Kidney tubule cell (primary cell): Measurements from ENCODE around the gene PRSS38.
"Not testable (repeated sequence)": the region's sequence is repeated elsewhere in the genome, so short reads cannot be mapped to it uniquely, and the experiment has no call there.

Source experiments
- DNase-seq: peaks from one replicate; pipeline ENCODE4 v3.0.0-alpha.2; 2018; ENCODE audit warnings: low spot score

The PRSS38 gene

GRCh38 chr1:227844320-227845146 is 29.1 kb downstream of the PRSS38 start:
- no peak for DNase-seq

DNA sequence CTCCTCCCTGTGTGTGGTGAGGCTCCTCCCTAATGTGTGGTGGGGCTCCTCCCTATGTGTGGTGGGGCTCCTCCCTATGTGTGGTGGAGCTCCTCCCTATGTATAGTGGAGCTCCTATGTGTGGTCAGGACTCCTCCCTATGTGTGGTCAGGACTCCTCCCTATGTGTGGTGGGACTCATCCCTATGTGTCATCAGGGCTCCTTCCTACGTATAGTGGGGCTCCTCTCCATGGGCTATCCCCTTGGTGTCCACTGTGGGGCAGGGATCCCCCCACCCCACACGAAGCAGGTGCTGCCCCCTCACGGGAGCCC is 29.6 kb downstream of the PRSS38 start:
- no peak for DNase-seq

DNA sequence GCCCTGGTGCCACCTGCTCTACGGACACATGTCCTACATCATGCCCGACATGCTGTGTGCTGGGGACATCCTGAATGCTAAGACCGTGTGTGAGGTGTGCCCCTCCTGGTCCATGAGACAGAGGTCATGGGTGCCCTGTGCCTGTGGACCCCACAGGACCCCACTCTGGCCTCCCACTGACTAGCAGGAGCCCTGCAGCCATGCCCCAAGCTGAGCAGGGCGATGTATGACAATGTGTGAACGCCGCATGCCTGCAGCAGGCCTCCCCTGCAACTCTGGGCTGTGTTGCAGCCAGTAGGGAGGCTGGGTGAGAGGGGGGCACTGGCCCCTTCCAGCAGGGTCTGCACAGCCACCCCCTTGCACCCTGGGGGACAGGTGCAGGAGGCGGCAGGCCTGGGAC is 30.0 kb downstream of the PRSS38 start:
- no peak for DNase-seq

DNA sequence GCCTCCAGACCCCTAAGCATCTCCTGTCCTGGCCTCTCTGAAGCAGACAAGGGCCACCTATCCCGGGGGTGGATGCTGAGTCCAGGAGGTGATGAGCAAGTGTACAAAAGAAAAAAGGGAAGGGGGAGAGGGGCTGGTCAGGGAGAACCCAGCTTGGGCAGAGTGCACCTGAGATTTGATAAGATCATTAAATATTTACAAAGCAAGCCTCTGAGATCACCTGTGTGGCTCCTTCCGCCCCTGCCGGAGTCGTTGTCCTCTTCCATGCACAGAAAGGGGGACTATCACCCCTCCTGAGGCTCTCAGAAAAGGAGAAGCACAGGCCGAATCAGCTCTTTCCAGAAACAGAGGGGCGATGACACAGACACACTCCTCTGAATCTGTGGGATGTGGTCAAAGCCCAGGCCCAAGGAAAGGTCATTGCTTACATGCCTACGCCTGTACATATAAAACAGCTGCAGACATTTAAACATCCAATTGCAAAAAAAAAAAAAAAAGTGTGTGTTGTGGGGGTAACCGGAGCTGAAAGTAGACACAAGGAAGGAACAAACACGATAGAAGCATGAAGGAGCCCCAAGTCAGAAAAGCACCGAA is 30.9 kb downstream of the PRSS38 start:
- no peak for DNase-seq

DNA sequence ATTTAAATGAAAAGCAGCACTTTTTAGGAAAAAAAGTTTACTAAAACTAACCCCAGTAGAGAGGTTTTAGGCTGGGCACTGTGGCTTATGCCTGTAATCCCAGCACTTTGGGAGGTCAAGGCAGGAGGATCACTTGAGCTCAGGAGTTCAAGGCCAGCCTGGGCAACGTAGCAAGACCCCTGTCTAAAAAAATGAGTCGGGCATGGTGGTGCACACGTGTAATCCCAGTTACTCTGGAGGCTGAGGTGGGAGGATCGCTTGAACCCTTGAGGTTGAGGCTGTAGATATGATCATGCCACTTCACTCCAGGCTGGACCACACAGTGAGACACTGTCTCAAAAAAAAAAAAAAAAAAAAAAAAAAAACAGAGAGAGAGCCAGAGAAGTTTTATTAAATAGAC is 31.6 kb downstream of the PRSS38 start:
- DNase-seq: not testable (repeated sequence)

DNA sequence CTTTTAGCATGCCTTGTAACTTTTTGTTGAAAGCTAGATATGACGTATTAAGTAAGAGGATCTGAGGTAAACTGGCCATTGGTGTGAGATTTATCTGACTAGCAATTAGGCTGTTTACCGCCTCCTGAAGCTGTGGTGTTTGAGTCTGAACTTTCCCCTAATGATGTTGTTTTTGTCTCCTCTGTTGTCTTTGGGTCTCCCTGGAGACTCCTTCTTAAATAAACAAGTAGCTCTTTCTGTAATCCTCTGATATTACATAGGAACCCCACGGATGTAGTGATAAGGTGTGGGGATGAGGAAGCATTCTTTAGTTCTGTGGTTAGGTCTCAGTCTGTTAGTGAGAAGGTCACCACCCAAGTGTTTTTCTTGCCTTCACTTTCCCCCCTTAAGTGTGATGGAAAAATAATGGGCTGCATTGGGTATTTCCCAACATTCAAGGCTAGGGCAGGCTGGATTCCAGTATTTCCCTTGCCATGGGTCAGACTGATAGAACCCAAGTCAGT is 33.0 kb downstream of the PRSS38 start:
- no peak for DNase-seq

GRCh38 chr1:227849251-227849650 is 33.8 kb downstream of the PRSS38 start:
- DNase-seq: no peak

GRCh38 chr1:227854189-227854588 is 38.7 kb downstream of the PRSS38 start:
- DNase-seq: no peak

DNA sequence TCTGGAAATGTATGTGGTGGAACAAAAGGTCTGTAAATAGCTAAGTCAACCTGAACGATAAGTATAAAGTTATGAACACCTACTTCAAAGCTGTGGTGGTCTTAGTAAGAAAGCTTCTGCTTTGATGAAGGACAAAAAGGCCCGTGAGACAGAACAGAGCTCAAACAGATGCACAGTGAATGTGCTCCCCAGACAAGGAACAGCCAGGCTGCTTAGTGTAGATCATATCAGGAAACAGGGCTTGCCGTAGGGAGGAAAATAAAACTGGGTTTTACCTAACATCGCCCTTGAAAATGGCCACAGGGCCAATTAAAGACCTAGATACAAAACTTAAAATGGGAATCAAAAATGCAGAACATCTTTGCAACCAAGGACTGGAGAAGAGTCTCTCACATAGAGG is 40.2 kb downstream of the PRSS38 start:
- no peak for DNase-seq

DNA sequence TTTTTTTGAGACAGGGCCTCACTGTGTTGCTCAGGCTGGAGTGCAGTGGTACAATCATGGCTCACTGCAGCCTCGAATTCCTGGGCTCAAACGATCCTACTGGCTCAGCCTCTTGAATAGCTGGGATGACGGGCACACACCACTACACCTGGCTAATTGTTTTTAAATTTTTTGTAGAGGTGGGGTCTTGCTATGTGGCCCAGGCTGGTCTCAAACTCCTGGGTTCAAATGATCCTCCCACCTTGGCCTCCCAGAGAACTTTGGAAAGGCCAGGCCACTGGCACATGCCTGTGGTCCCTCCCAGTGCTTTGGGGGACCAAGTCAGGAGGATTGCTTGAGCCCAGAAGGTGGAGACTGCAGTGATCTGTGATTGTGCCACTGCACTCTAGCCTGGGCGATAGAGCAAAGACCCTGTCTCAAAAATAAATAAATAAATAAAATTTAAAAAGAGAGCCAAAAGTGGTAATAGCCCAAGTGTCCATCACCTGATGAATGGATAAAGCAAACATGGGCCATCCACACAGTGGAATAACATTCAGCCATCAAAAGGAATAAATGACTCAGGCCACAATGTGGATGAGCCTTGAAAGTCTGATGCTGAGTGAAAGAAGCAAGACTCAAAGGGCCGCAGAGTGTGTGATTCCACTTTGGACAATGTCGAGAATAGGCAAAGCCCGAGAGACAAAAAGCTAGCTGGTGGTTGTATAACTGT is 40.8 kb downstream of the PRSS38 start:
- no peak for DNase-seq

GRCh38 chr1:227864882-227865281 is 49.4 kb downstream of the PRSS38 start:
- DNase-seq: no peak

- DNase-seq: no peak
These were observed 53.9 kb downstream of the PRSS38 start for GRCh38 chr1:227869279-227869842.

DNA sequence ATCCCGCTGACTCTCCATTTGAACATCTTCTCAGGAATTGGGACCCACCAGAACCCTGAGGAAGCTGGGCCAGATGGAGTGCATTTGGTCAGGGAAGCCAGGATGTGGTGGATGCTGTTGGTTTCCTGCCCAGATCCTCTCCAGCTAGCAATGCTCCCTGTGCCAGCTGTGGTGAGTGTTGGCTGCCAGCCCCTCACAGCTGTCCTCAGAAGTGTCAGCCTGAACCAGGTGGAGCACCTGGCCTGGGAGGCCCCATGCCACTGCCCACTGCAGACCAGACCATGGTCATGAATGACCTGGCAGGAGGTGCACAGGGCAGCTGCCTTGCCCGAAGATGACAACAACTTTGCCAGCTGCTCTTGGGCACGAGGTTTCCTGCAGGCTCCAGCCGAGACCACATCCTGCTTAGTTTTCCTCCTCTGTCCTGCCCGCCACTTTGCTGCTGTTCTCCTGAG is 54.4 kb downstream of the PRSS38 start:
- no peak for DNase-seq

- DNase-seq: no peak
These were observed 54.9 kb downstream of the PRSS38 start for GRCh38 chr1:227870366-227870765.

DNA sequence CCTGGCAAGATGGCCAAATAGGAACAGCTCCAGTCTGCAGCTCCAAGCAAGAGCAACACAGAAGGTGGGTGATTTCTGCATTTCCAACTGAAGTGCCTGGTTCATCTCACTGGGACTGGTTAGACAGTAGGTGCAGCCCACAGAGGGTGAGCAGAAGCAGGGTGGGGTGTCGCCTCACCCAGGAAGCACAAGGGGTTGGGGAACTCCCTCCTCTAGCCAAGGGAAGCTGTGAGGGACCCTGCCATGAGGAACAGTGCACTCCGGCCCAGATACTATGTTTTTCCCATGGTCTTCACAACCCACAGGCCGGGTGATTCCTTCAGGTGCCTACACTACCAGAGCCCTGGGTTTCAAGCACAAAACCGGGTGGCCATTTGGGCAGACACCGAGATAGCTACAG is 56.4 kb downstream of the PRSS38 start:
- not testable (repeated sequence) for DNase-seq

DNA sequence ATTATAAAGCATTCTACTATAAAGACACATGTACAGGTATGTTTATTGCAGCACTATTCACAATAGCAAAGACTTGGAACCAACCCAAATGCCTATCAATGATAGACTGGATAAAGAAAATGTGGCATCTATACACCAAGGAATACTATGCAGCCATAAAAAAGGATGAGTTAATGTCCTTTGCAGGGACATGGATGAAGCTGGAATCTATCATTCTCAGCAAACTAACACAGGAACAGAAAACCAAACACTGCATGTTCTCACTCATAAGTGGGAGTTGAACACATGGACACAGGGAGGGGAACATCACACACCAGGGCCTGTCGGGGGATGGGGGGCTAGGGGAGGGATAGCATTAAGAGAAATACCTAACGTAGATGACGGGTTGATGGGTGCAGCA is 62.3 kb downstream of the PRSS38 start:
- DNase-seq: not testable (repeated sequence)

DNA sequence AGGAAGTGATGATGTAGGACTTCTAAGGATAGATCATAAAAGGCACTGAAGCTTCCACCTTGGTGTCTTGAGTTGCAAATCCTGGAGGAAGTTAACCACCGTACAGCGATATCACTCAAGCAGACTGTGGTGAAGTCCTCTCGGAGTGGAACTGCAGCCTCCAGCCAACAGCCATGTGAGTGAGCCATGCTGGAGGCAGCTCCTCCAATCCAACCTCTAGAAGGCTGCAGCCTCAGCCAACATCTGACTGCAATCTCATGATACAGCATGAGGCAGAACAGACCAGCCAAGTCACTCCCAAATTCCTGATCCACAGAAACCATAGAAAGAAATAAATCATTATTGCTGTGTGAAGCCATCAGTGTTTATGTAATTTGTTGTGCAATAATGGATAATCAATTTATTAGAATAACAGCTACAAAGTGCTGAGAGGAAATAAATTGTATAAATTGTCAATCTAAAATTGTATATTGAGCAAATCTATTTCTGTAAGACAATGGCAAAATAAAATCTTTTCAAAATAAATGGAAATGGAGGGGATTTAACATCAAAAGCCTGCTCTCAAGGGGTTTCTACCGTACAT is 65.0 kb downstream of the PRSS38 start:
- DNase-seq: no peak

- DNase-seq: no peak
These were observed 67.6 kb downstream of the PRSS38 start for GRCh38 chr1:227883073-227883520.

- DNase-seq: no peak
These were observed 68.3 kb downstream of the PRSS38 start for GRCh38 chr1:227883641-227884301.

GRCh38 chr1:227884370-227885134 is 69.1 kb downstream of the PRSS38 start:
- DNase-seq: no peak

DNA sequence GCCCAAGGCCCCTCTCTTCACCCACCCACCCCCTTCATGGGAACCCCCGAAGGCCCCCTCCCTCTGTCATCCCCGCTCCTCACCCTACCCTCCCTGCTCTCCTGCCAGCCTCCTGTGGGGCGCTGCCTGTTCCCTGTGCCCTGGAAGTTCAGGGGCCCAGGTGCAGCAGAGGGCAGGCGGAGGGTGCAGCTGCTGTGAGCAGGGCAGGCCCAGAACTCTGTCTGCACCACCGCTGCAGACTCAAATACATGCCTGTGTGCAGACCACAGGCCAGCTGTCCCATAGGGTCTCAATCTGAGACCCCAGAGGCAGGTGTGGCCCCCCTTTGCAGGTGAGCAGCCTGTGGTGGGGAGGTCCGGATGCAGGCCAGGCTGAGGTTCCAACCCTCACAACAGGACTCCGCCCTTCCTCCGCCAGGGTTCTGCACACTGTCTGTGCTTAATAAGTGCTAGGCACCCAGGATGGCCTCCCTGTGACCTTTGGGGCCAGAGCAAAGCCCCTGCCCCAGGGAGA is 69.7 kb downstream of the PRSS38 start:
- no peak for DNase-seq
